ENCODE data around the gene TUBB3.

TUBB3 gene

DNA sequence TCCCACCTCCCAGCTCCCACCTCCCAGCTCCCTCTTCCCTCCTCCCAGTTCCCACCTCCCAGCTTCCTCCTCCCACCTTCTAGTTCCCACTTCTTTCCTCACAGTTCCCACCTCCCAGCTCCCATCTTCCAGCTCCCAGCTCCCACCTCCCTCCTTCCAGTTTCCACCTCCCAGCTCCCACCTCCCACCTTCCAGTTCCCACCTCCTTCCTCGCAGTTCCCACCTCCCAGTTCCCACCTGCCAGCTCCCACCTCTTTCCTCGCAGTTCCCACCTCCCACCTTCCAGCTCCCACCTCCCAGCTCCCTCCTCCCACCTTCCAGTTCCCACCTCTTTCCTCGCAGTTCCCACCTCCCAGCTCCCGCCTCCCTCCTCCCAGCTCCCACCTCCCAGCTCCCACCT, 14.9 kb upstream of the TUBB3 start:
- TF ChIP-seq, protein P1, sequence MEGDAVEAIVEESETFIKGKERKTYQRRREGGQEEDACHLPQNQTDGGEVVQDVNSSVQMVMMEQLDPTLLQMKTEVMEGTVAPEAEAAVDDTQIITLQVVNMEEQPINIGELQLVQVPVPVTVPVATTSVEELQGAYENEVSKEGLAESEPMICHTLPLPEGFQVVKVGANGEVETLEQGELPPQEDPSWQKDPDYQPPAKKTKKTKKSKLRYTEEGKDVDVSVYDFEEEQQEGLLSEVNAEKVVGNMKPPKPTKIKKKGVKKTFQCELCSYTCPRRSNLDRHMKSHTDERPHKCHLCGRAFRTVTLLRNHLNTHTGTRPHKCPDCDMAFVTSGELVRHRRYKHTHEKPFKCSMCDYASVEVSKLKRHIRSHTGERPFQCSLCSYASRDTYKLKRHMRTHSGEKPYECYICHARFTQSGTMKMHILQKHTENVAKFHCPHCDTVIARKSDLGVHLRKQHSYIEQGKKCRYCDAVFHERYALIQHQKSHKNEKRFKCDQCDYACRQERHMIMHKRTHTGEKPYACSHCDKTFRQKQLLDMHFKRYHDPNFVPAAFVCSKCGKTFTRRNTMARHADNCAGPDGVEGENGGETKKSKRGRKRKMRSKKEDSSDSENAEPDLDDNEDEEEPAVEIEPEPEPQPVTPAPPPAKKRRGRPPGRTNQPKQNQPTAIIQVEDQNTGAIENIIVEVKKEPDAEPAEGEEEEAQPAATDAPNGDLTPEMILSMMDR (IDR thresholded peaks at IDR 0.05; ENCODE audit: control insufficient read depth, extremely low read depth, insufficient read depth): no peak
- DNase-seq (ENCODE audit: low read depth): no peak

DNA sequence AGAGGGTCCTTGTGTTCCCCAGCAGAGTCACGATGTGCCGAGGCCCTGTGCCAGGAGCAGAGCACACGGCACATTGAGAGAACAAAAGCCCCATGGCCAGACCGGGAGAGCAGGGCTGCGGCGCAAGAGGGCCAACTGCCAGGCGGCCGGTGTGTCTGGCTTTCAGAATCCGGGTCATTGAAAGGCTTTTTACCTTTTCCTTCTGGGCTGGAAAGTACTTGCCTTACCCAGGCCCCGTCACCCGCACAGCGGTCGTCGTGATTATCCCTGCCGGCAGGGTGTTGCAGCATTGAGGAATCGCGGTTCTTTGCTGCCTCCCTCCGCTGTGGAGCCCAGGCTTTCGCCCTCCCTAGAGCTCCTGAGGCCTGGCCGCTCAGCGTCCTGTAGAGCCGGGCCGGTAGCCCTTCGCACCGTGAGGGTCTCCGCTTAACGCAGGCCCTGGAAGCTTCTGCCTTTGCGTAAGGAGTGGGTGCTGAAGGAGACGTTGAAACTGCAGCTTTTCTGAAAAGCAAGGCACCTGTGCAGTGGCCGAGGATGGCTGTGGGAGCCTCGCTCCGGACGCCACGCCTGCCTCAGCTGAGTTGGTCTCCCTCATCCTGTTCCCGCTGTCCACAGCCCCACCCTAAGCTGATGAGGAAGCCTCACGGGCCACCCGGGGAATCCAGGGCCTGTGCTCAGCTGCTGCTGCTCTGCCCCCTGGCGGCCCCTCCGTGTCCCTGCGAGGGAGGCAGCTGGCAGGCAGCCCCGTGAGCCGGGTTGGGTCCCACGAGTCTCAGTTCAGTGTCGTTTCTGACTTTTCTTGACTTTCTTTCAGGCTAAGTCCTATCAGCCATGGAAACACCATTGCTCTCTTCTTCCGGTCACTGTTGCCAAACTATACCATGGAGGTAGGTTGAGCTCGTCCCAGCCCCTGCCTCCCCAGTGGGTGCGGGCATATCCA, 13.1 kb upstream of the TUBB3 start:
- DNase-seq (ENCODE audit: low read depth): no peak
- TF ChIP-seq, protein P1 (IDR thresholded peaks at IDR 0.05; ENCODE audit: control insufficient read depth, extremely low read depth, insufficient read depth): peak; percentile 81
- H3K4me3 ChIP-seq (ENCODE audit: low read depth, low read length): no peak overlapping the region

More for the DNA sequence above, 14.9 kb upstream of the TUBB3 start:
- no peak overlapping the region for H3K4me3 ChIP-seq (ENCODE audit: low read depth, low read length)

DNA sequence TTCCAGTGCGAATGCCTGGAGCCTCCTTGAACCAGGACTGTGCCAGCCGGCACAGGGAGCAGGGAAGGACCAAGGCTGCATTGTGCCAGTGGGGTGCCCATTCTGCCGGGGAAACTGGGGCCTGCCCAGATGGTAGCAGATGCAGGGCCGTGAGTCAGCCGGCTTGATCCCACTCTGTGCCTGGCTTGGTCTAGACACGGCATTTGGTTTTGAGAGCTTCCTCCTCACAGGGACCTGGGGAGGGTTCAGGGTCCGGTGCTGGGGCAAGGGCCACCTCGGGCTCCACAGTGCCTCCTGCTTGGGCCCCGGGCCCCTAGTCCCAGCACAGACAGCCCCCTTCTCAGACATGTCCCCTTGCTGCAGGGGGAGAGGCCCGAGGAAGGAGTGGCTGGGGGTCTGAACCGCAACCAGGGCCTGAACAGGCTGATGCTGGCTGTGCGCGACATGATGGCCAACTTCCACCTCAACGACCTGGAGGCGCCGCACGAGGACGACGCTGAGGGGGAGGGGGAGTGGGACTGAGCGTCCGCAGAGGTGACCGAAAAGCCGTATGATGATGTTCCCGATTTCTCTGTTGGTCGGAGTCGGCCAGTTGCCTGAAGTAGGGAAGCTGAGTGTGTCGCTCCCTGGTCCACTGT, 12.3 kb upstream of the TUBB3 start:
- TF ChIP-seq, protein P1 (IDR thresholded peaks at IDR 0.05; ENCODE audit: control insufficient read depth, extremely low read depth, insufficient read depth): no peak
- no peak overlapping the region for H3K4me3 ChIP-seq (ENCODE audit: low read depth, low read length)
- DNase-seq (ENCODE audit: low read depth): no peak

DNA sequence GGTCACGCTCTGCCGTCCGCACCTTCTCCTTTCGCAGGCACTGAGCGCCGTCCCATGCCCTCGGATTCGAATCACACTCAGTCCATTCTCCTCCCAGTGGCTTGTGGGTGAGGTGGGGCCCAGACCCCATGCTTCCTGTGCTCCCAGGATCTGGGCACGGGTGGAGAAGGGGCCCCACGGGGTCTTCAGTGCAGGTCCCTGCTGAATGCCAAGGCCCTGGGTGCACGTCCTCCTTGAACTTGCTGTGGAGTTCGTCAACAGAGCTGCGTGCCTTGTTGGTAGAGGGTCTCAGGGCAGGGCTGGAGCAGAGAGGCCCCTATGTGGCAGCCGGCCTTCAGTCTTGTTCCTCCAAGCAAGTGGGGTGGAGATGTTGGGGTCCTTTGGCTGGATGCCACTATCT, 11.8 kb upstream of the TUBB3 start:
- TF ChIP-seq, protein P1 (IDR thresholded peaks at IDR 0.05; ENCODE audit: control insufficient read depth, extremely low read depth, insufficient read depth): no peak
- DNase-seq (ENCODE audit: low read depth): no peak
- H3K4me3 ChIP-seq (ENCODE audit: low read depth, low read length): no peak overlapping the region

DNA sequence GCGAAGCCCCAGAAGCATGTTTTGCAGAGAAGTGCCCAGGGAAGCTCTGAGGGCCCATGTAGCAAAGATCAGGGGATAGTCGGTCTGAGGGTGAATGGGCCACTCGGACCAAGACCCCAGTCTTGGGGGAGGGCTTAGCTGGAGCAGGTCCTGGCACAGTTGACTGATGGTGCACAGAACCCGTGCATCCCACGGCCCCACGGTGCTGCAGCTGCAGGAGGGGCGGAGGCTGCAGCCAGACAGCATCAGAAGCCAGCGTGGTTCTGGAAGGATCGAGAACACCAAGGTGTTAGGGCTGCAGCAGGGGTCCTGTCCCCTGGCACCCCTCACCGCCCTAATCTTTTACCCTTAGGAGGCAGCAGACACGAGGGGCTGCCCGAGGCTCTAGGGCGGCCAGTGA, 11.0 kb upstream of the TUBB3 start:
- DNase-seq (ENCODE audit: low read depth): no peak
- no peak overlapping the region for H3K4me3 ChIP-seq (ENCODE audit: low read depth, low read length)
- TF ChIP-seq, protein P1 (IDR thresholded peaks at IDR 0.05; ENCODE audit: control insufficient read depth, extremely low read depth, insufficient read depth): no peak

DNA sequence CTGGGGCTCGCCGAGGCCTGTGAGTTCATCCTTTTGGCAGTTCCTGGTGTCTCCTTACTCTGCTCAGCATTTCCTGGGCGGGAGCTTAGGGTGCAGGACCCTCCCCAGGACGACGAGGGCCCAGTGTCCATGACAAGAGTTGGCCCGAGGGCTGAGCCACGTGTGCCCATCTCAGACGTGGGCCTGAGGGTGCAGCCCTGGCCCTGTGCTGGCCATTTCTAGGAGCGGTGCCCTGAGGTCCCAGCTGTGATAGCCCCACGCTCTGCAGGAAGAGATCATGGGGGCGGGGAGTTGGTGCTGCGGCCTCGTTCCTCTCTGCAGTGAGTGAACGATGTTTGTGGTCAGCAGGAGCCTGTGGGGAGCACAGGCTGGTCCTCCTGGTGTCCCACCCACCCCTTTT, 10.5 kb upstream of the TUBB3 start:
- TF ChIP-seq, protein P1 (IDR thresholded peaks at IDR 0.05; ENCODE audit: control insufficient read depth, extremely low read depth, insufficient read depth): no peak
- no peak for DNase-seq (ENCODE audit: low read depth)
- no peak overlapping the region for H3K4me3 ChIP-seq (ENCODE audit: low read depth, low read length)
